NCI-H128 (cell line): ENCODE results near the gene NYNRIN.
"Not testable (repeated sequence)": the region's sequence is repeated elsewhere in the genome, so short reads cannot be mapped to it uniquely, and the experiment has no call there.

Source experiments
- DNase-seq: peaks from one replicate; lab custom pipeline; 2025; ENCODE audit not compliant: unreplicated experiment; lab: John Stamatoyannopoulos, UW

Gene NYNRIN

GRCh38 chr14:24442240-24443052 is 43.6 kb downstream of the NYNRIN start, which contains the start of gene SDR39U1:
Gene SDR39U1 (minus strand): TSS chr14:24442776. CDS start chr14:24442769, 7 bp downstream.
- DNase-seq = peak; percentile 98

- no peak for DNase-seq
These were observed 44.4 kb downstream of the NYNRIN start for GRCh38 chr14:24443053-24443665.

- DNase-seq = not testable (repeated sequence)
These were observed 52.0 kb downstream of the NYNRIN start for GRCh38 chr14:24450828-24451227.

GRCh38 chr14:24456980-24457379 is 58.2 kb downstream of the NYNRIN start:
- no peak for DNase-seq

GRCh38 chr14:24458736-24459135 is 59.9 kb downstream of the NYNRIN start:
- no peak for DNase-seq

- no peak for DNase-seq
These were observed 60.5 kb downstream of the NYNRIN start for GRCh38 chr14:24459331-24459730.

GRCh38 chr14:24461336-24461735 is 62.5 kb downstream of the NYNRIN start:
- no peak for DNase-seq

GRCh38 chr14:24463017-24463883 is 64.4 kb downstream of the NYNRIN start:
- no peak for DNase-seq

- no peak for DNase-seq
These were observed 65.3 kb downstream of the NYNRIN start for GRCh38 chr14:24463884-24464785.

- DNase-seq = no peak
These were observed 66.6 kb downstream of the NYNRIN start for GRCh38 chr14:24465368-24465767.

- DNase-seq = no peak
These were observed 67.0 kb downstream of the NYNRIN start for GRCh38 chr14:24465805-24466204.
